Cardiac ventricle fibroblast (primary cell): ENCODE measurements around the gene EIF2S3B. TPM values are rescaled to one million over a fixed set of nuclear protein-coding genes. Genes with fewer than 3 reads are reported as not detected.

Experiments used
- total RNA-seq: library from RNA; depleted of rRNA; stranded (reverse); fragments of >200 nt; gene quantifications from 2 replicates; pipeline ENCODE4 v1.2.3, GENCODE V29; 2015

Gene EIF2S3B
- 0.25 and 0.29 TPM in 2 replicates for total RNA-seq

DNA sequence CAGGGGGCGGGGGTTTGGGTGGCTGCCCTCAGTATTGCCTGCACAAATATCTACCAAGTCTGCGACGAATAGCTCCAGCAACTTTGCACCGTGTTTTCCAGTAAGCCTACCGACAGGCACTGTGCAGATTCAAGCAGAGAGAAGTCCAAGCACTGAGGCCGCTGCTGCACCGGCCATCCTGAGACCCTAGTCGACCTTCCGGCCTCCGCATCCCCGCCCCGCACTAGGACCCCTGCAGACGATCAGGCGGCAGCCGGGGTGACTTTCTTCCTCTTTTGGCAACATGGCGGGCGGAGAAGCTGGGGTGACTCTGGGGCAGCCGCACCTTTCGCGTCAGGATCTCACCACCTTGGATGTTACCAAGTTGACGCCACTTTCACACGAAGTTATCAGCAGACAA is at the start of gene EIF2S3B:
Gene EIF2S3B (plus strand): TSS at position 271 of the 400 bp plus-strand sequence. CDS start 13 bp downstream, at position 284.

Other genes starting within 250 kb of the EIF2S3B start
- 0.19 and 0.88 TPM in 2 replicates for gene KLRD1, start 198.0 kb upstream of the EIF2S3B start, total RNA-seq
- not detected in 2 replicates for gene KLRK1, start 115.8 kb upstream of the EIF2S3B start, total RNA-seq
- gene KLRC4, start 96.1 kb upstream of the EIF2S3B start, total RNA-seq: not detected in 2 replicates
- not detected in 2 replicates for gene KLRC3, start 85.3 kb upstream of the EIF2S3B start, total RNA-seq
- not detected in 2 replicates for gene KLRC2, start 69.9 kb upstream of the EIF2S3B start, total RNA-seq
- not detected in 2 replicates for gene KLRC1, start 52.5 kb upstream of the EIF2S3B start, total RNA-seq
- gene MAGOHB, start 107.7 kb downstream of the EIF2S3B start, total RNA-seq: 4.7 and 7.2 TPM in 2 replicates
- not detected in 2 replicates for gene STYK1, start 168.2 kb downstream of the EIF2S3B start, total RNA-seq
- gene YBX3, start 217.4 kb downstream of the EIF2S3B start, total RNA-seq: 266 and 290 TPM in 2 replicates